Measurements from ENCODE around the gene CENPU. TPM values are rescaled to one million over a fixed set of nuclear protein-coding genes. Genes with fewer than 3 reads are reported as not detected.
A peak's percentile ranks its signal among the peaks of the same experiment; 100 is the strongest.

Gene CENPU
- total and polyA plus RNA-seq, 2 of the 13 experiments (the other 11 are each of a cell fraction or from before 2014, with no cell fraction given) = 11.7 to 35.8 TPM

GRCh38 chr4:184649971-184650855 is 83.7 kb downstream of the CENPU start:
- CTCF ChIA-PET (ENCODE audit: low intra/inter-chr PET ratio, low total read pairs) = no interaction called here
- DNase-seq (ENCODE audit: low spot score) (peak; percentile 17), FAIRE-seq (no peak), ATAC-seq (peak; percentile 43)
- H3K9ac ChIP-seq (ENCODE audit: insufficient read depth, low read depth, low read length) = peak overlapping the region; percentile 93
- H3K27ac ChIP-seq (ENCODE audit: extremely low read length, insufficient read depth, low read length) = peak overlapping the region; percentile 80
- peaks cover 46% of the 10 kb centered on the region for H3K79me2 ChIP-seq (ENCODE audit: insufficient read depth, low read length)
- in situ Hi-C loops (cut with HindIII; ENCODE audit: extremely low pct_ligation_motif_present, low pct_unique_long_range_greater_than_20kb) = no loop called here
- peaks cover 47% of the 10 kb centered on the region for H3K4me1 ChIP-seq (ENCODE audit: insufficient read depth, low read length)
- peaks cover 10% of the 10 kb centered on the region; the same call in 1 of the 2 replicates for H4K20me1 ChIP-seq (ENCODE audit: insufficient read depth, low read length)
- 24% methylated on average over 21 of the region's 21 CpGs for WGBS (ENCODE audit: low lambda C conversion rate)
- peak overlapping the region; percentile 97 for H3K4me2 ChIP-seq (ENCODE audit: low read depth, low read length)
- POLR2A ChIA-PET = interaction anchor here (0.6 to 4.3 kb wide), 29 partner anchors 10 to 370 kb away, joined by 3 to 48 read pairs (median 4); partner anchors contain the start of genes CENPU and IRF2
- peak overlapping the region; percentile 96 for H2AFZ ChIP-seq (ENCODE audit: low read length)
- no peaks in the 10 kb centered on the region for H3K36me3 ChIP-seq (replicated peaks in 1 of 2; ENCODE audit: control insufficient read depth in 1 of 2, insufficient read depth in 2 of 2, low read length in 2 of 2)
- intact Hi-C loops (cut with micrococcal nuclease; ENCODE audit: unreplicated experiment) = loop anchor here (2.0 to 10.0 kb wide), 4 partner anchors 23 to 385 kb away; partner anchors contain the start of gene IRF2
- H3K9me3 ChIP-seq (ENCODE audit: low read length) = no peaks in the 10 kb centered on the region
- no peaks in the 10 kb centered on the region; a peak in 1 of 5 replicates for H3K27me3 ChIP-seq (ENCODE audit: control insufficient read depth in 1 of 2, insufficient read depth in 2 of 2, low read length in 2 of 2)
- H3K4me3 ChIP-seq (replicated peaks in 1 of 3; ENCODE audit: insufficient read depth in 1 of 3, low read depth in 2 of 3, low read length in 3 of 3) = peak overlapping the region; percentile 75 to 88 (median 87)
- TSS peak; percentile 96 for BruUV-seq (replicated peaks)
- TF ChIP-seq KLF9 (CRISPR knock-in tag; IDR thresholded peaks at IDR 0.05; ENCODE audit: low read depth) (0 out of 2 replicates have a peak, but pooled peaks have one; percentile 20), TBL1XR1 (IDR thresholded peaks at IDR 0.05; ENCODE audit: borderline replicate concordance, low read length, partially characterized antibody) (peak; percentile 1), ELF4 (CRISPR knock-in tag; IDR thresholded peaks at IDR 0.05; ENCODE audit: borderline replicate concordance) (0 out of 2 replicates have a peak, but pooled peaks have one; percentile 28), REXO4 (CRISPR knock-in tag; IDR thresholded peaks at IDR 0.05; ENCODE audit: borderline replicate concordance) (no peak), ZBTB20 (CRISPR knock-in tag; IDR thresholded peaks at IDR 0.05; ENCODE audit: borderline replicate concordance, low read depth) (no peak), ZNF605 (CRISPR knock-in tag; IDR thresholded peaks at IDR 0.05) (peak; percentile 47; the same call in 1 of the 2 replicates), ZNF543 (CRISPR knock-in tag; IDR thresholded peaks at IDR 0.05) (no peak), HOXA5 (CRISPR knock-in tag; IDR thresholded peaks at IDR 0.05) (no peak), HNF1A (IDR thresholded peaks at IDR 0.05; ENCODE audit: low read depth) (no peak), HNF1A (CRISPR knock-in tag; IDR thresholded peaks at IDR 0.05; ENCODE audit: borderline replicate concordance) (0 out of 2 replicates have a peak, but pooled peaks have one; percentile 4), ATF7 (IDR thresholded peaks at IDR 0.05) (no peak), ATF7 (CRISPR knock-in tag; IDR thresholded peaks at IDR 0.05) (no peak), ZBTB38 (CRISPR knock-in tag; IDR thresholded peaks at IDR 0.05) (no peak), PTBP1 (IDR thresholded peaks at IDR 0.05; ENCODE audit: low read depth, low read length, poor library complexity, severe bottlenecking) (no peak), XBP1 (CRISPR knock-in tag; IDR thresholded peaks at IDR 0.05) (0 out of 2 replicates have a peak, but pooled peaks have one; percentile 58), MTF1 (CRISPR knock-in tag; IDR thresholded peaks at IDR 0.05) (0 out of 2 replicates have a peak, but pooled peaks have one; percentile 23), ZNF777 (CRISPR knock-in tag; IDR thresholded peaks at IDR 0.05) (0 out of 2 replicates have a peak, but pooled peaks have one; percentile 6), ZNF501 (CRISPR knock-in tag; IDR thresholded peaks at IDR 0.05) (no peak), GABPA (IDR thresholded peaks at IDR 0.05; ENCODE audit: low read depth, low read length) (no peak), GABPA (CRISPR knock-in tag; IDR thresholded peaks at IDR 0.05; ENCODE audit: low read depth) (no peak), KMT2A (CRISPR knock-in tag; IDR thresholded peaks at IDR 0.05) (0 out of 2 replicates have a peak, but pooled peaks have one; percentile 11), MAX (IDR thresholded peaks at IDR 0.05) (peak; percentile 12; the same call in 1 of the 2 replicates)
